ENCODE results near the gene NXPH3.

GRCh38 chr17:49557312-49558024 is 18.2 kb upstream of the NXPH3 start:
- TF ChIP-seq CREB1 (IDR thresholded peaks at IDR 0.05): no peak
- no peak for TF ChIP-seq CREB1 (CRISPR knock-in tag; IDR thresholded peaks at IDR 0.05)
- TF ChIP-seq MXD3 (CRISPR knock-in tag; IDR thresholded peaks at IDR 0.05): no peak
- no peak for TF ChIP-seq ZMYM2 (CRISPR knock-in tag; IDR thresholded peaks at IDR 0.05)
- TF ChIP-seq, protein P1, sequence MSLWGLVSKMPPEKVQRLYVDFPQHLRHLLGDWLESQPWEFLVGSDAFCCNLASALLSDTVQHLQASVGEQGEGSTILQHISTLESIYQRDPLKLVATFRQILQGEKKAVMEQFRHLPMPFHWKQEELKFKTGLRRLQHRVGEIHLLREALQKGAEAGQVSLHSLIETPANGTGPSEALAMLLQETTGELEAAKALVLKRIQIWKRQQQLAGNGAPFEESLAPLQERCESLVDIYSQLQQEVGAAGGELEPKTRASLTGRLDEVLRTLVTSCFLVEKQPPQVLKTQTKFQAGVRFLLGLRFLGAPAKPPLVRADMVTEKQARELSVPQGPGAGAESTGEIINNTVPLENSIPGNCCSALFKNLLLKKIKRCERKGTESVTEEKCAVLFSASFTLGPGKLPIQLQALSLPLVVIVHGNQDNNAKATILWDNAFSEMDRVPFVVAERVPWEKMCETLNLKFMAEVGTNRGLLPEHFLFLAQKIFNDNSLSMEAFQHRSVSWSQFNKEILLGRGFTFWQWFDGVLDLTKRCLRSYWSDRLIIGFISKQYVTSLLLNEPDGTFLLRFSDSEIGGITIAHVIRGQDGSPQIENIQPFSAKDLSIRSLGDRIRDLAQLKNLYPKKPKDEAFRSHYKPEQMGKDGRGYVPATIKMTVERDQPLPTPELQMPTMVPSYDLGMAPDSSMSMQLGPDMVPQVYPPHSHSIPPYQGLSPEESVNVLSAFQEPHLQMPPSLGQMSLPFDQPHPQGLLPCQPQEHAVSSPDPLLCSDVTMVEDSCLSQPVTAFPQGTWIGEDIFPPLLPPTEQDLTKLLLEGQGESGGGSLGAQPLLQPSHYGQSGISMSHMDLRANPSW (CRISPR knock-in tag; IDR thresholded peaks at IDR 0.05; ENCODE audit: borderline replicate concordance): no peak
- no peak for TF ChIP-seq MYC (CRISPR knock-in tag; IDR thresholded peaks at IDR 0.05; ENCODE audit: borderline replicate concordance)

All from HepG2 (cell line).